ENCODE measurements around the gene LDLRAD3. TPM values are rescaled to one million over a fixed set of nuclear protein-coding genes. Genes with fewer than 3 reads are reported as not detected.

LDLRAD3 gene
- total and polyA plus RNA-seq, 12 donors: 0.87 to 5.1 (median 1.7) TPM

GRCh38 chr11:35927104-35927503 lies 16.8 kb upstream of the LDLRAD3 start:
- H3K4me3 ChIP-seq: no peak overlapping the region
- intact Hi-C loops (cut with DNase I): no loop called here
- no peak for ATAC-seq

GRCh38 chr11:35927682-35928081 lies 16.2 kb upstream of the LDLRAD3 start:
- ATAC-seq: peak in 2 of 8 donors; percentile 20 to 73
- 73 to 84% methylated on average over 10 of the region's 10 CpGs for WGBS, 2 donors

More at GRCh38 chr11:35927104-35927503, 16.8 kb upstream of the LDLRAD3 start:
- no peak for TF ChIP-seq CTCF (IDR thresholded peaks at IDR 0.05)
- Histone ChIP-seq H3K27ac (no peak overlapping the region), H3K4me1 (peaks cover 0 to 14% (median 0%) of the 10 kb centered on the region in 9 donors), H3K9me3 (peaks cover 0 to 9% (median 0%) of the 10 kb centered on the region in 11 donors), H3K27me3 (peaks cover 0 to 19% (median 0%) of the 10 kb centered on the region in 7 donors), H3K36me3 (no peaks in the 10 kb centered on the region)
- WGBS, 2 donors: 67 to 70% methylated on average over 11 of the region's 11 CpGs
- DNase-seq: no peak

GRCh38 chr11:35928688-35929395 lies 15.0 kb upstream of the LDLRAD3 start:
- no peak for TF ChIP-seq CTCF (IDR thresholded peaks at IDR 0.05)
- no peaks in the 10 kb centered on the region for H3K36me3 ChIP-seq
- peaks cover 0 to 25% (median 0%) of the 10 kb centered on the region in 9 donors for H3K4me1 ChIP-seq
- peaks cover 0 to 12% (median 0%) of the 10 kb centered on the region in 11 donors for H3K9me3 ChIP-seq
- H3K27me3 ChIP-seq: peaks cover 0 to 19% (median 0%) of the 10 kb centered on the region in 7 donors
- intact Hi-C loops (cut with DNase I): no loop called here
- H3K4me3 ChIP-seq: no peak overlapping the region
- H3K27ac ChIP-seq: no peak overlapping the region
- DNase-seq: no peak
- no peak for ATAC-seq
- 96% methylated on average over 8 of the region's 8 CpGs for WGBS, 2 donors

More at GRCh38 chr11:35927682-35928081, 16.2 kb upstream of the LDLRAD3 start:
- no peak for TF ChIP-seq CTCF (IDR thresholded peaks at IDR 0.05)
- Histone ChIP-seq H3K27me3 (peaks cover 0 to 19% (median 0%) of the 10 kb centered on the region in 7 donors), H3K9me3 (peaks cover 0 to 12% (median 0%) of the 10 kb centered on the region in 11 donors), H3K27ac (no peak overlapping the region), H3K36me3 (no peaks in the 10 kb centered on the region), H3K4me1 (peaks cover 0 to 19% (median 0%) of the 10 kb centered on the region in 9 donors), H3K4me3 (no peak overlapping the region)
- no peak for DNase-seq
- intact Hi-C loops (cut with DNase I): no loop called here

- Histone ChIP-seq H3K9me3 (peaks cover 0 to 12% (median 0%) of the 10 kb centered on the region in 11 donors), H3K4me1 (peaks cover 0 to 23% (median 0%) of the 10 kb centered on the region in 9 donors), H3K4me3 (no peak overlapping the region), H3K27ac (no peak overlapping the region), H3K36me3 (no peaks in the 10 kb centered on the region), H3K27me3 (peaks cover 0 to 19% (median 0%) of the 10 kb centered on the region in 7 donors)
- DNase-seq (no peak), ATAC-seq (no peak)
- no peak for TF ChIP-seq CTCF (IDR thresholded peaks at IDR 0.05)
- intact Hi-C loops (cut with DNase I): no loop called here
These were observed 13.4 kb upstream of the LDLRAD3 start for GRCh38 chr11:35930466-35930865.
